Measurements from ENCODE around the gene ZNF619.

ZNF619 gene

DNA sequence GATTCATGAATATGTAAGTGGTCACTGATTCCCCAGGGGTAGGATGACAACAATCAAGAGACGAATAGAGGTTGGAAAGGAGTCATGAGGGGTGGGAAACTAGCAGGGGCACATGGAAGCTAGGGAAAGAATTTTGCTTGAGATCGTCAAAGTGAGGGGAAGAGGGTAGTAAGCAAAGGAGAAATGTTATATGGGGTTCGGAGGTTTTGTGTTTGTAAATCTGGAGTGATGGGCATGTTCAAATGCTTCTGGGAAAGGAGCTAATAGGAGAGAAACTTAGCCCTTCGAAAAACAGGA, 11.9 kb upstream of the ZNF619 start:
- Histone ChIP-seq H2BK5ac (ENCODE audit: low read depth, low read length, poor library complexity, severe bottlenecking) (no peak overlapping the region), H2BK15ac (ENCODE audit: low read depth, poor library complexity, severe bottlenecking) (no peak overlapping the region), H3K4me3 (ENCODE audit: insufficient read depth in 1 of 2, low read depth in 1 of 2, low read length in 2 of 2) (no peak overlapping the region), H3K4me1 (ENCODE audit: control insufficient read depth, insufficient read depth, low read depth, low read length) (peaks cover under 1% of the 10 kb centered on the region), H3K27ac (ENCODE audit: low read length, poor library complexity, severe bottlenecking) (no peak overlapping the region), H3K4ac (ENCODE audit: low read depth in 1 of 2, low read length in 2 of 2) (no peak overlapping the region), H3K18ac (ENCODE audit: low read depth in 1 of 2, low read length in 2 of 2) (no peak overlapping the region), H3K23ac (ENCODE audit: low read length in 2 of 2) (no peak overlapping the region), H3K79me1 (replicated peaks; ENCODE audit: low read length, poor library complexity, severe bottlenecking) (peaks cover 7% of the 10 kb centered on the region), H3K14ac (ENCODE audit: low read length in 2 of 2) (no peak overlapping the region), H2BK120ac (ENCODE audit: low read depth, low read length) (no peak overlapping the region), H2AFZ (ENCODE audit: low read depth, low read length) (no peak overlapping the region), H3K4me2 (ENCODE audit: low read length, poor library complexity, severe bottlenecking) (no peak overlapping the region), H3K27me3 (ENCODE audit: control insufficient read depth in 1 of 2, insufficient read depth in 1 of 2, low read length in 2 of 2) (no peaks in the 10 kb centered on the region), H3K9me3 (ENCODE audit: control insufficient read depth, low read length) (no peaks in the 10 kb centered on the region), H3K9ac (ENCODE audit: low read length) (peak overlapping the region; percentile 4), H3K36me3 (ENCODE audit: control insufficient read depth in 1 of 2, insufficient read depth in 2 of 2, low read depth in 1 of 2, low read length in 2 of 2) (peaks cover 25 to 70% of the 10 kb centered on the region in 2 experiments), H2BK12ac (ENCODE audit: low read length in 2 of 2) (no peak overlapping the region), H4K8ac (ENCODE audit: low read length) (no peak overlapping the region), H2AK5ac (ENCODE audit: low read length, severe bottlenecking) (no peak overlapping the region), H4K91ac (ENCODE audit: low read length) (no peak overlapping the region)
- DNase-seq = no peak
- 83% methylated on average over 4 of the region's 4 CpGs for WGBS

DNA sequence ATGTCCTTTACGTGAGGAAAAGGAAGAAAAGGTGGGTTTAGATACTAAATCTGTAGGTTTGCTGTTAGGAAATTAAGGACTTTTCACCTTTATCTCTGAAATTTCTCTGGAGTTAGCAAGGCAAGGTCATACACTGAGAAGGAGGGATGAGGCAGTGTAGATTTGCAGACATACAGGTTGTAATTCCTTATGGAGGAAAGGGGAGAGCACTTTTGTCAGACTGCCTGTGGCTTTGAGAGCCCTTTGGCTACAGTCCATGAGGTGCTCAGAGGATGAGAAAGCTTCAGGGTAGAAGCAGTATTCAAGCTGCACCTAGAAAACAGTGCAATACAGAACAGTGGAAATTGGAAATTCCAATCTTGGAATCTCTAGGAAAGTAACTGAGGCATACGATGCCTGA, 11.5 kb upstream of the ZNF619 start:
- no peak overlapping the region for H2BK15ac ChIP-seq (ENCODE audit: low read depth, poor library complexity, severe bottlenecking)
- no peaks in the 10 kb centered on the region for H3K27me3 ChIP-seq (ENCODE audit: control insufficient read depth in 1 of 2, insufficient read depth in 1 of 2, low read length in 2 of 2)
- no peak overlapping the region for H3K4ac ChIP-seq (ENCODE audit: low read depth in 1 of 2, low read length in 2 of 2)
- H2BK120ac ChIP-seq (ENCODE audit: low read depth, low read length) = no peak overlapping the region
- peak overlapping the region; percentile 4 for H3K9ac ChIP-seq (ENCODE audit: low read length)
- no peak overlapping the region for H2AFZ ChIP-seq (ENCODE audit: low read depth, low read length)
- WGBS = 98% methylated on average over 2 of the region's 2 CpGs
- no peaks in the 10 kb centered on the region for H3K4me1 ChIP-seq (ENCODE audit: control insufficient read depth, insufficient read depth, low read depth, low read length)
- no peak overlapping the region for H3K4me2 ChIP-seq (ENCODE audit: low read length, poor library complexity, severe bottlenecking)
- no peak overlapping the region for H2AK5ac ChIP-seq (ENCODE audit: low read length, severe bottlenecking)
- no peak overlapping the region for H3K27ac ChIP-seq (ENCODE audit: low read length, poor library complexity, severe bottlenecking)
- DNase-seq = no peak
- H2BK5ac ChIP-seq (ENCODE audit: low read depth, low read length, poor library complexity, severe bottlenecking) = no peak overlapping the region
- H4K8ac ChIP-seq (ENCODE audit: low read length) = no peak overlapping the region
- H3K14ac ChIP-seq (ENCODE audit: low read length in 2 of 2) = no peak overlapping the region
- no peak overlapping the region for H3K18ac ChIP-seq (ENCODE audit: low read depth in 1 of 2, low read length in 2 of 2)
- H3K79me1 ChIP-seq (replicated peaks; ENCODE audit: low read length, poor library complexity, severe bottlenecking) = peaks cover 3% of the 10 kb centered on the region
- H4K91ac ChIP-seq (ENCODE audit: low read length) = no peak overlapping the region
- peaks cover 21 to 66% of the 10 kb centered on the region in 2 experiments for H3K36me3 ChIP-seq (ENCODE audit: control insufficient read depth in 1 of 2, insufficient read depth in 2 of 2, low read depth in 1 of 2, low read length in 2 of 2)
- no peak overlapping the region for H3K4me3 ChIP-seq (ENCODE audit: insufficient read depth in 1 of 2, low read depth in 1 of 2, low read length in 2 of 2)
- no peaks in the 10 kb centered on the region for H3K9me3 ChIP-seq (ENCODE audit: control insufficient read depth, low read length)
- H2BK12ac ChIP-seq (ENCODE audit: low read length in 2 of 2) = no peak overlapping the region
- H3K23ac ChIP-seq (ENCODE audit: low read length in 2 of 2) = no peak overlapping the region

DNA sequence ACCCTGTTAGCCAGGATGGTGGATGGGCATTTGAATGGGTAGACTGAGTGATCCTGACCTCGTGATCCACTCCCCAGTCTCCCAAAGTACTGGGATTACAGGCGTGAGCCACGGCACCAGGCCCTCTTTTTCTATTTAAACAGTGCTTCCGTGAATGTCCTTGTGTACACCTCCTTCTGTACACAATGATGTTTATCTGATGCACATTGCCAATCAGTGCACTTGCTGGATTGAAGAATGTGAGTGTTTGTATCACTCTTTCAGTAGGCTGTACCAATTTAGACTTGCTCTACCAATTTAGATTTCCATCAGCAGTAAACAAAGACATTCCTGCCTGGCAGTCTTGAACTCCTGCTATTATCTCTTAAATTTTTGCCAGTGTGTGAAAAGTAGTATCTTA, 8.9 kb upstream of the ZNF619 start:
- no peak overlapping the region for H2AK5ac ChIP-seq (ENCODE audit: low read length, severe bottlenecking)
- no peak overlapping the region for H2AFZ ChIP-seq (ENCODE audit: low read depth, low read length)
- no peaks in the 10 kb centered on the region for H3K9me3 ChIP-seq (ENCODE audit: control insufficient read depth, low read length)
- no peak overlapping the region for H2BK120ac ChIP-seq (ENCODE audit: low read depth, low read length)
- H2BK5ac ChIP-seq (ENCODE audit: low read depth, low read length, poor library complexity, severe bottlenecking) = no peak overlapping the region
- no peak overlapping the region for H3K18ac ChIP-seq (ENCODE audit: low read depth in 1 of 2, low read length in 2 of 2)
- no peak overlapping the region for H4K91ac ChIP-seq (ENCODE audit: low read length)
- no peak for DNase-seq
- no peak overlapping the region for H2BK15ac ChIP-seq (ENCODE audit: low read depth, poor library complexity, severe bottlenecking)
- H3K4ac ChIP-seq (ENCODE audit: low read depth in 1 of 2, low read length in 2 of 2) = no peak overlapping the region
- H2BK12ac ChIP-seq (ENCODE audit: low read length in 2 of 2) = no peak overlapping the region
- H3K9ac ChIP-seq (ENCODE audit: low read length) = no peak overlapping the region
- no peak overlapping the region for H3K14ac ChIP-seq (ENCODE audit: low read length in 2 of 2)
- no peaks in the 10 kb centered on the region for H3K4me1 ChIP-seq (ENCODE audit: control insufficient read depth, insufficient read depth, low read depth, low read length)
- H3K23ac ChIP-seq (ENCODE audit: low read length in 2 of 2) = no peak overlapping the region
- H3K36me3 ChIP-seq (ENCODE audit: control insufficient read depth in 1 of 2, insufficient read depth in 2 of 2, low read depth in 1 of 2, low read length in 2 of 2) = peaks cover 10 to 43% of the 10 kb centered on the region in 2 experiments
- WGBS = 91% methylated on average over 4 of the region's 4 CpGs
- H3K79me1 ChIP-seq (replicated peaks; ENCODE audit: low read length, poor library complexity, severe bottlenecking) = no peaks in the 10 kb centered on the region
- no peak overlapping the region for H3K4me2 ChIP-seq (ENCODE audit: low read length, poor library complexity, severe bottlenecking)
- no peaks in the 10 kb centered on the region for H3K27me3 ChIP-seq (ENCODE audit: control insufficient read depth in 1 of 2, insufficient read depth in 1 of 2, low read length in 2 of 2)
- no peak overlapping the region for H3K27ac ChIP-seq (ENCODE audit: low read length, poor library complexity, severe bottlenecking)
- H4K8ac ChIP-seq (ENCODE audit: low read length) = no peak overlapping the region
- H3K4me3 ChIP-seq (ENCODE audit: insufficient read depth in 1 of 2, low read depth in 1 of 2, low read length in 2 of 2) = no peak overlapping the region

DNA sequence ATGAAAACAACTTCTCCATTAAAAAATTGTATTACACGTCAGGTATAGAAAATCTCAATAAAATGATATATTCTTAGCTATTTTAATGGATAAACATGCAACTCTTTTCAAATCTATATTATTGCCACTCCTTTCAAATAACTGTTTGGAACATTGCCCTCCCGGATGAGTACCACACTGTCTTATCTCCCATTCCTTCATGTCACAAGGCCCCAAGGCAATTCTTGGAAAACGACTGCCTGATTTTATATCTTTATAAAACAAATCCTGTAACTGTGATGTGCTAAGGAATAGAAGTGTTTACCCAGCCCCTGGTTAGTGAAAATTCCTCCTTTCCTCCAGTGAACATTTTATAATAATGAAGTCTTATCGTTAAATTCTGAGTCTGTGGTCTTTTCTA, 6.2 kb upstream of the ZNF619 start:
- no peak overlapping the region for H2AK5ac ChIP-seq (ENCODE audit: low read length, severe bottlenecking)
- no peak for DNase-seq
- no peak overlapping the region for H3K4me3 ChIP-seq (ENCODE audit: insufficient read depth in 1 of 2, low read depth in 1 of 2, low read length in 2 of 2)
- no peak overlapping the region for H3K4ac ChIP-seq (ENCODE audit: low read depth in 1 of 2, low read length in 2 of 2)
- H3K9me3 ChIP-seq (ENCODE audit: control insufficient read depth, low read length) = no peaks in the 10 kb centered on the region
- no peaks in the 10 kb centered on the region for H3K4me1 ChIP-seq (ENCODE audit: control insufficient read depth, insufficient read depth, low read depth, low read length)
- H3K27ac ChIP-seq (ENCODE audit: low read length, poor library complexity, severe bottlenecking) = no peak overlapping the region
- no peak overlapping the region for H3K23ac ChIP-seq (ENCODE audit: low read length in 2 of 2)
- H3K27me3 ChIP-seq (ENCODE audit: control insufficient read depth in 1 of 2, insufficient read depth in 1 of 2, low read length in 2 of 2) = no peaks in the 10 kb centered on the region
- H2BK120ac ChIP-seq (ENCODE audit: low read depth, low read length) = no peak overlapping the region
- H3K36me3 ChIP-seq (ENCODE audit: control insufficient read depth in 1 of 2, insufficient read depth in 2 of 2, low read depth in 1 of 2, low read length in 2 of 2) = peaks cover 3 to 16% of the 10 kb centered on the region in 2 experiments
- no peak overlapping the region for H3K9ac ChIP-seq (ENCODE audit: low read length)
- H2BK5ac ChIP-seq (ENCODE audit: low read depth, low read length, poor library complexity, severe bottlenecking) = no peak overlapping the region
- no peak overlapping the region for H3K18ac ChIP-seq (ENCODE audit: low read depth in 1 of 2, low read length in 2 of 2)
- no peak overlapping the region for H3K14ac ChIP-seq (ENCODE audit: low read length in 2 of 2)
- no peak overlapping the region for H4K8ac ChIP-seq (ENCODE audit: low read length)
- WGBS = 100% methylated on average over 1 of the region's 4 CpGs
- H3K79me1 ChIP-seq (replicated peaks; ENCODE audit: low read length, poor library complexity, severe bottlenecking) = no peaks in the 10 kb centered on the region
- no peak overlapping the region for H2BK12ac ChIP-seq (ENCODE audit: low read length in 2 of 2)
- no peak overlapping the region for H3K4me2 ChIP-seq (ENCODE audit: low read length, poor library complexity, severe bottlenecking)
- H2BK15ac ChIP-seq (ENCODE audit: low read depth, poor library complexity, severe bottlenecking) = no peak overlapping the region
- H2AFZ ChIP-seq (ENCODE audit: low read depth, low read length) = no peak overlapping the region
- H4K91ac ChIP-seq (ENCODE audit: low read length) = no peak overlapping the region

All from mesenchymal stem cell (in vitro differentiated cells and primary cell).